NCI-H524 treated with DMSO at 0.1 percent for 48 hours (cell line): ENCODE results near the gene FAM110A.
"Not testable (repeated sequence)": the region's sequence is repeated elsewhere in the genome, so short reads cannot be mapped to it uniquely, and the experiment has no call there.

Source experiments
- DNase-seq: peaks from one replicate; lab custom pipeline; 2025; lab: John Stamatoyannopoulos, UW

Gene FAM110A

DNA sequence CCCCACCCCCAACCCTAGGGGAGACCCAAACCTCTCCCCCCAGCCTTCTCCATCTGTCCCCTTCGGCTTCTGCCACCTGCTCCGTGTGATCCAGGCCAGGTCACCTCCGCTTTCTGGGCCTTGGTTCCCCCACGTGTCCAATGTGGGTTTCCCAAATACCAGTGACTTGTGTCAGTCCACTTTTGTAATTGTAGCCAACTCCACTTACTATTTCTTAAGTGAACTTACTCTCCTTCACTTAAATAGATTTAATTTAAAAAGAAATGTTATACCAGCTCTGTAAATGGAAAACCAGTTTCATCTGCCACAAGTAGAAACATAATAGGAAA, 10.0 kb upstream of the FAM110A start:
- DNase-seq, result no peak

DNA sequence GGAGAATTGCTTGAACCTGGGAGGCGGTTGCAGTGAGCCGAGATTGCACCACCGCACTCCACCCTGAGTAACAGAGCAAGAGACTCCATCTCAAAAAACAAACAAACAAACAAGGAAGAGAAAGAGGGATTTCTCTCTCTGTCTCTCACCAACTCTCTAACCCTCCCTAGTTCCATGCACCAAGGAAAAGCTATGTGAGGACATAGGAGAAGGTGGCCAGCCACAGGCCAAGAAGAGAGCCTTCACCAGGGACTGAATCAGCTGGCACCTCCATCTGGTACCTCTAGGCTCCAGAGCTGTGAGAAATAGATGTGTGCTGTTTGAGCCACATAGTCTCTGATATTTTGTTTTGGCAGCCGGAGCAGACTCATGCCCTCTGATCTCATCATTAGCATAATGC, 9.0 kb upstream of the FAM110A start:
- no peak for DNase-seq

DNA sequence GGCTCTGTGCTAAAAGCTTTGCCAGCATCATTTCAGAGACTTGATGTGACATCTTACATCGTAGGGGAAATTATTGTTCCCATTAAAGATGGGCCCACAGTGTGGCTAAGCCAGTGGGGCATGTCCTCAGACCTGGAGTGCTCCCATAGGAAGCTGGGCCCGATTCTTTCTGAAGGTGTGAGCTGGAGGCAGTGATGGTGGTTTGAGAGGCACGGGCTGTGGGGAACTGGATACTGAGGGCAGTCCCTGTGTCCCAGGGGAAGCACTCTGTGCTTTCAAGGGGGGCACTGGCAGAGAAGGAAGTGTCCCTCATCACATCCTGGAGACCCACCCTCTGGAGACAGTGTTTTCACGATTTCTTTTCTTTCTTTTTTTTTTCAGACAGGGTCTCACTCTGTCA, 8.6 kb upstream of the FAM110A start:
- no peak for DNase-seq

DNA sequence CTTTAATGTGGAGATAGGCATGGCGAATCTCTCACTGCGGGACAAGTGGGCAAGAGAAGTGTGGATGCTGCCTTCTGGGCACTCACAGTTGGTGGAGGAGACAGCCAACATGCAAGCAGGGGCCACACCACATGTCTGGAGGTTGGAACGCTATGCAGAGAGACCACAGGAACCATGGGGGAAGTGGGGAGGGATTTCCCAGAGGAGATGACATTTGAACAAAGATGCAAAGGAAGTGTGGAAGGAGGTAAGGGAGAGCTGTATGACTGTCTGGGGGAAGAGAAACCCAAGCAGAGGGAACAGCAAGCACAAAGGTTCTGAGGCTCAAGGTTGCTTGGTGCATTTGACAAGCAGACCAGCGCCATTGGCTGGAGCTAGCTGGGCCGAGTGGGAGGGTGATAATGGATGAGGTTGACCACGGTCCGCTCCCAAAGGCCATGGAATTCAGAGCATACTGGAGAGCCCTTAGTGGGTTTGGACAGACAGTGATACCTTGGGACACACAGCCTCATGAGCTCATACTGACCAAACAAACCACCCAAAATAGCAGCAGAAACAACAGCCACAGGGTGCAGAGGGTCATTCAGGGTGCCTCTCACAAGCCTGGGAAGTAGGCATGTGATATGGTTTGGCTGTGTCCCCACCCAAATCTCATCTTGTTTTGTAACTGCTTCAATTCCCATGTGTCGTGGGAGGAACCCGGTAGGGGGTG, 7.6 kb upstream of the FAM110A start:
- no peak for DNase-seq

DNA sequence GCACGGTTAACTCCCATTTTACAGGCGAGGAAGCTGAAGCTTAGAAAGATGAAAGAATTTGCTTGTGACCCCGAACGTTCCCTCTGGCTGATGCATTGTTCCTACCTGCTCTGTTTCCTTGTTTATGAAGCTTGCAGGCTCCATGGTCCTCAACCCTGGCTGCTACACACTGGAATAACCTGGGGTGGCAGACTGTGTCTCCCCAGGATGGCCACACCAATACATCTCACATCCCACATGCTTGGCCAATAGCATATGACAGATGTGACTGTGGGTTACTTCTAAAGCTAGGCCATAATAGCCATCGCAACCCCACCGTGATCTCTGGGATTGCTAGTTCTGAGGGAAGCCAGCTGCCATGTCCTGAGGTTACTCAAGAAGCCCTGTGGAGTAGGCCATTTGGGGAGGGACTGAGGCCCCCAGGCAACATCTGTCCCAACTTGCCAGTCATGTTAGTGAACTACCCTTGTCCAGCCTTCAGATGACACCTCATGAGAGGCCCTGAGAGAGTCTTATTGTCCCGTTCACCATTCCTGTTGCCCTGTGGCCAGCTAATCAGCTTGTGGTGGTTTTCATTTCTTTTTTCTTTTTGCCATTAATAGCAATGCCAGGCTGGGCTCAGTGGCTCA, 6.7 kb upstream of the FAM110A start:
- no peak for DNase-seq

DNA sequence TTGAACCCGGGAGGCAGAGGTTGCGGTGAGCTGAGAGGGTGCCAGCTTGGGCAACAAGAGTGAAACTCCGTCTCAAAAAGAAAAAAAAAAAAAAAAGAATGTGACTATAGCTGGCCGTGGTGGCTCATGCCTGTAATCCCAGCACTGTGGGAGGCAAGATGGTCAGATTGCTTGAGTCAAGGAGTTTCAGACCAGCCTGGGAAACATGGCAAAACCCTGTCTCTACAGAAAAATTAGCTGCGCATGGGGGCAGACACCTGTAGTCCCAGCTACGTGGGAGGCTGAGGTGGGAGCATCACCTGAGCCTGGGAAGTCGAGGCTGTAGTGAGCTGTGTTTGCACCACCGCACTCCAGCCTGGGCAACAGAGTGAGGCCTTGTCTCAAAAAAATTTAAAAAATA, 5.5 kb upstream of the FAM110A start:
- not testable (repeated sequence) for DNase-seq

DNA sequence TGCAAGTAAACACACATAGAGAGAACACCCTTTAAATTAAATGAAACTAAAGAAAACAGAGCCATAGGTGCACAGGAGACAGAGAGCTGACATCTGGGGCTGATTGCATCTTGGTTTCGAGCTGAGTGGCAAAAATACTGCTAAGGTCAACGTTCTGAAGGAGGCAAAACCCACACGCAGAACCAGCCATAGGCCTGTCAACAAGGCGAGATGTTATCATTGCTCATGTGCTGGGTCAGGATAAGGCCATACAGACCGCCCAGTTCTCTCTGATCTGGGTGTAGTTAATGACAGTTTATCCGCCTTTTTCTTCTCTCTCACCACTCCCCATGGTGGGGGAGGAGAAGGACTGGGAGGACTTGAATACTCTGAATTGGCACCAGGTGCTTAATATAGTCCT, 4.5 kb upstream of the FAM110A start:
- DNase-seq, result no peak

DNA sequence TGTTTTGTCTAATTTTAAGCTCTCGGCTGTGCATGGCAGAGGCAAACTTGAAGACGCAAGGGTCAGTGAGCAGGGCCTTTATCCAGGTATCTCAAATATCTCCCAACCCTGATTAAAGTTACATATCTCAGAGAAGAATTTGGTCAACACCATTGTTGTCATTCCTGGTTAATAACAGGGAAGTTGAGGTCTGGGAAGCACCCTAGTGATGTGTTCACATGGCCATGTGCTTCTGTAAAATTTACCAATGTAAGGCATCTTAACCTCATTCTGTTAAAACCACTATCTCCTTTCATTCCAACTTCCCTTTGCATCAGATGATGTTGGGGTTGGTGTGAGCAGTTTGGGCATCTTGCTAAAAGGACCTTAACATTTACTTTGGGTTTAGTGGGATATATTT, 4.0 kb upstream of the FAM110A start:
- DNase-seq, result no peak

DNA sequence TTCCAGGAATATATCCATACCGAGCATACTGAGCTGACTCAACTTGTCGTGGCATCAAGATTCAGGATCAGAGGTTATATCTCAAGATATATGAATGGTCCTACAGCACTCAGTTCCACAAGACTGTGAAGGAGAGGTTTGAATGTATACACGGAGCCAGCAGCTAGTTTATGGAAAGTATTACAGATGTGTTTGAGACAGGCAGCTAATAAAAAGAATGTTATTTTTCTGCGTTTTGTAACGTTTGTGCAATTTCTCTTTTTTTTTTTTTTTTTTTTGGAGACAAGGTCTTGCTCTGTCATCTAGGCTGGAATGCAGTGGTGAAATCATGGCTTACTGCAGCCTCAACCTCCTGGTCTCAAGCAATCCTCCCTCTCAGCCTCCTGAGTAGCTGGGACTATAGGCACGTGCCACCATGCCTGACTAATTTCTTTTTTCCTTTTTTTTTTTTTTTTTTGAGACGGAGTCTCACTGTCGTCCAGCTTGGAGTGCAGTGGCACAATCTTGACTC, 3.4 kb upstream of the FAM110A start:
- no peak for DNase-seq

DNA sequence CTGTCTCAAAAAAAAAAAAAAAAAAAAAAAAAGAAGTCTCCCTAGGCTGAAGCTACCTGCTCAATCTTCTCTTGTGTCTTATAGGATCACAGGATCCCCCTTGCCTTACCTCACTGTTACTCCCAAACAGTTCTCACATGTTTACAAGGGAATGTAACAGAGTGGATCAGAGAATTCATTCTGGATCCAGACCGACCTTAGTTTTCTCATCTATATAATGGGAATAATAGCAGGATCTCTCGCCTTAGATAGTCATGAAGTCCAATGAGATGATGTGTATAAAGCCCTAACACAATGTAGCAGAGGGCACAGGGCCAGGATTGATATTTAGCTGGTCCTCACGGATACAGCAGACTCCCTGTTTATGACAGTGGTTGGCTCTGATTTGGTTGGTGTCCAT, 2.3 kb upstream of the FAM110A start:
- DNase-seq, result no peak

DNA sequence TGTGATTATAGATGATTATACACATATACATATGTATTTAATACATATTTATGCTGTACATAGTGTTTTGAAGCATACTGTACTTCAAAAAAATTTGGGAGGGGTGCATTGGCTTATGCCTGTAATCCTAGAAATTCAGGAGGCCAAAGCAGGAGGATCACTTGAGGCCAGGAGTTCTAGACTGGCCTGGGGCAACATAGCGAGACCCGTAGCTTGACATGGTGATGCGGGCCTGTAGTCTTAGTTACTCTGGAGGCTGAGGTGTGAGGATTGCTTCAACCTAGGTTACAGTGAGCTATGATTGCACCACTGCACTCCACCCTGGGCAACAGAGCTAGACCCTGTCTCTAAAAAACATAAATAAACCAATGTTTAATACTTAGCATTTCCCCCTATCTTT, 1.6 kb upstream of the FAM110A start:
- DNase-seq, result no peak

DNA sequence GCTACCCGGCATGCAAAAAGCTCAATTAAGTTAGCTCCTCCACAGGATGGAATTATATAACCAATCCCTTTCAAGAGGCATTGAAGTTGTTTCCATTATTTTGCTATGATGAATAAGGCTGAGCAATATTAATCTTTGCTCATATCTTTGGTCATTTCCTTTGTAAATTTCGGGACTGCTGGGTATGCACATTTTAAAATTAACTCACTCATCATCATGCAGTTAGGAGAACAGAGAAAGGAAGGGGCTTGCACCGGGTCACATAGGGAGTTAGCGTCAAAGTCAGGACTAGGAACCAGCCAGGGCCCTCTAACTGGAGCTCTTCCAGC, 430 bp upstream of the FAM110A start:
- no peak for DNase-seq

DNA sequence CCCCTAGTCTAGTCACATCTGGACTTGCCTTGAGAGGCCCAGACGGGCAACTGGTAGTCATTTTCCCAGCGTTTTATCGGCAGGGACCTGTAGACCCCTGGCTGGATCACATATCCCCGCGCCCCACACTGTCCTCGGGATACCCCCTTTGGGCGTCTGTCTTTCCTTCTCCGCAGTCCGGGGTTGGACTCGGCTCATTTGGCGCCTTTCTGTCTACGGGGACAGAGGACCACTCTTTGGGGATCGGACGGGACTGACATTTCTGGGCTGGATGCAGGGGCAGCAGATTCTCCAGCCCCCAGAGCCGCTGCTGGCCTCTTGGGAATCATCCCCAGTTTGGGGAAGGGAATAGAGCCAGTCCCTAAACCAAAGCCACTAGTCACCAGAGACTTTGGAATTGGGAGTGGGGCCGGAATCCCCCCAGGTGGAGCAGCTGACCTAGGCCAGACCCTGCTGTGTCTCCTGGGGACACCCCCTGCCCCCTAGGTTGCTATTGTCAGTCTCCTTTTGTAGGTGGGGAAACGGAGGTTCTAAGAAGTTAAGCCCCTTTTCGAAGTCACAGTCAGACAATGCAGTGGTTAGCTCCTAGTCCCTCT, 734 bp downstream of the FAM110A start:
- no peak for DNase-seq

DNA sequence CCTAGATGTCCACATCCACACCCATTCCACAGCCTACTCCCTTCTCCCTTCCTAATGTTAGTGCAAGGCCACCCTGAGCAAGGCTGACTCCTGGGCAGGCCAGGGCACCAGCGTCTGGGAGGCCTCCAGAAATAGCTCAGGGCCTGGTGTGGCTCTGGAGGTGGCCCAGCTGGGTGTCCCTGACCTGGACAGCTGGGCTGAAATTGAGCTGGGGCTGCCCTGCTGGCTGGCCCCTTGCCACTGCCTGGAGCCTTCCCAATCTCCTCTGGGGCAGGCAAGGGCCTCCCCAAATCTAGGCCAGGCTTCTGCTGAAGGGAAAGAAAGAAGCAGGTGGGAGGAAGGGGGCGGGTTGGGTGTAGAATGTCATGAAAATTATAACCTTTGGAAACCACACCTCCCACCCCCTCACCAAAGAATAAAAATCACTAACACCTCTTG, 2.1 kb downstream of the FAM110A start:
- DNase-seq, result no peak

DNA sequence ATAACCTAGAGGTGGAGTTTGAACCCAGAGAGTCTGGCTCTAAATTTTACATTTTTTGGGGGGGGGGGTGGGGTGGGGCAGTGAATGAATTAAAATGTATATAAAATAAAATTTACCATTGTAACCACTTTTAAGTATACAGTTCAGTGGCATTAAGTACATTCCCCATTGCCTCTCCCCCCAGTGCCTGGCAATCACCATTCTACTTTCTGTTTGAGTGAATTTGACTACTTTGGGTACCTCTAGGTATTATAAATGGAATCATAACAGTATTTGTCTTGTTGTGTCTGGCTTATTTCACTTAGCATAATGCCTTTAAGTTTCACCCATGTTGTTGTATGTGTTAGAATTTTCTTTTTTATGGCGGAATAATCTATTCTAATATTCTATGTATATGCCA, 2.7 kb downstream of the FAM110A start:
- no peak for DNase-seq

DNA sequence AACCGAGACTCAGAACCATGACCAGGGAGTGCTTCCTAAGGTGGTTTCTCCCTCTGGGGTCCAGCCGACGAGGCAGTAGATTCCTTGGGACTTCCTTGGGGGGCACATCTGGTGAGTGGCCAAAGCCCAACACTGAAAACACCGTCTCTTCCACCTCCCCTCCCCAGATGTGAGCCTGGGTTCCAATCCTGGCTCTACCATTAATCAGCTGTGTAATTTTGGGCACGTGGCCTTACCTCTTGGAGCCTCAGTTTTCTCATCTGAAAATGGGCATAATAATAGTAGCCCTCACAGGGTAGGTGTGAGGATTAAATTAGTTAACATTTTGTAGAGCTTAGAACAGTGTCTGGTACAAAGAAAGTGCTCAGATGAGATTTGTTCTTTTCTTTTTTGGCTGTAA, 5.5 kb downstream of the FAM110A start:
- no peak for DNase-seq

DNA sequence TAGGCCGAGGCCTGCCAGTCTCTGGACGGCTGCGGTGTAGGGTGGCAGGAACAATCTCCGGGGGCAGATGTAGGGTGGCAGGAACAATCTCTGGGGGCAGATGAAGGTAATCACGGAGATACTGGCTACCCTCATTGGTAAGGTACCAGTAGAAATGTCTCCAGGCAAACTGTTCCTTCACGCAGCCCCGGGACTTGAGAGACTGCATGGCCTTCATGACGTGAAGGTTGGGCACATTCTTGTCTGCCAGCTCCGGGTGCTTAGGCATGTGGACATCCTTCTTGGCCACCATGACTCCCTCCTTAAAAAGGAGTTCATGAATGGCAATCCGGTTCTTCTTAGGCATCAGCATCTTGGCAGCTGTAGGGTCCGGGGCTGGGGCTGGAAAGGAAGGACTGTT, 6.1 kb downstream of the FAM110A start:
- no peak for DNase-seq

DNA sequence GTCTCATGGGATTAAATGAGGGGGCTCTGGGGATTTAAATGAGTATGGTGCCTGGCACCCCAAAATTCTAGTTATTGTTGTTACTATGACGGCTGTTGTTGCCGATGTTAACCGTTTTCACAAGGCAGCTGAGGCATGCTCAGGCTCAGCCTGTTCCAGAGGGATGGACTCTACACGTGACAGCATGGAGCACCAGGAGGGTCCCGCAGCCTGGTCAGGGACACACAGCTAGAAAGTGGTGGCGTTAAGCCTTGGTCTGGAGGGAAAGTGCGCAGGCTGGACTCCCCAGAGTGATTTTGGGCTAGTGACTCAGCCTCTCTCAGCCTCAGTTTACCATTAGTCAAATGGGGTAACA, 7.0 kb downstream of the FAM110A start:
- DNase-seq, result no peak

DNA sequence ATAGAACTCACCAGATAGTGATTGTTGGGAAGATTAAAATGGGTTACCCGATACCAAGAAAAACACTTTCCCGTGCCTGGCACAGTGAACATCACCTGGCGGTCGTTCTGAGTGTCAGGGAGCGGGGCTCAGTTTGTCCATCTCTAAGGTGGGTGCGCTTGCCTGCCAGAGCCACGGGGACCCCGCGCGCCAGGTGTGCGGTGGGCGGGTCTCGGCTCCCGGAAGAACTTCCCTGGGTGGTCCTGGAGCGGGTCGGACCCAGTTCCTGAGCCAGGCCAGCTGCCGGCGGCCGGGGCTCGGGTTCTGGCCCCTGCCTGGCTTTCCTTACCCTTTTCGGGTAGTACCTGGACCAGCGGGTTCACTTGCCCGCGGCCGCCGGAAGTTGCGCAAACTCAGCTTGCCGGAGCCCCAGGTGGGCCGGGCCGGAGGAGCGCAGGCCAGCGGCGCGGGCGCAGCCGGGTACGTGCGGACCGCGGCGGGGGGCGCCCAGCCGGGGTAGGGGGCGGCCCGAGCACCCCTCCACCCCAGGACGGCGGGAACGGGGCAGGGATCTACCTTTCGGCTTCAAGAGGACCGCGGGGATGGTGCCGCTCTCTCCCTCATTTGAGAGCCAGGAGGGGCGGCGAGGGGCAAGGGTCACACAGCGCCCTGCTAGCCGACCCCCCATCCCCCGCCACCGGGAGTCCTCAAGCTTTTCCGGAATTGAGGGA, 7.5 kb downstream of the FAM110A start:
- no peak for DNase-seq

DNA sequence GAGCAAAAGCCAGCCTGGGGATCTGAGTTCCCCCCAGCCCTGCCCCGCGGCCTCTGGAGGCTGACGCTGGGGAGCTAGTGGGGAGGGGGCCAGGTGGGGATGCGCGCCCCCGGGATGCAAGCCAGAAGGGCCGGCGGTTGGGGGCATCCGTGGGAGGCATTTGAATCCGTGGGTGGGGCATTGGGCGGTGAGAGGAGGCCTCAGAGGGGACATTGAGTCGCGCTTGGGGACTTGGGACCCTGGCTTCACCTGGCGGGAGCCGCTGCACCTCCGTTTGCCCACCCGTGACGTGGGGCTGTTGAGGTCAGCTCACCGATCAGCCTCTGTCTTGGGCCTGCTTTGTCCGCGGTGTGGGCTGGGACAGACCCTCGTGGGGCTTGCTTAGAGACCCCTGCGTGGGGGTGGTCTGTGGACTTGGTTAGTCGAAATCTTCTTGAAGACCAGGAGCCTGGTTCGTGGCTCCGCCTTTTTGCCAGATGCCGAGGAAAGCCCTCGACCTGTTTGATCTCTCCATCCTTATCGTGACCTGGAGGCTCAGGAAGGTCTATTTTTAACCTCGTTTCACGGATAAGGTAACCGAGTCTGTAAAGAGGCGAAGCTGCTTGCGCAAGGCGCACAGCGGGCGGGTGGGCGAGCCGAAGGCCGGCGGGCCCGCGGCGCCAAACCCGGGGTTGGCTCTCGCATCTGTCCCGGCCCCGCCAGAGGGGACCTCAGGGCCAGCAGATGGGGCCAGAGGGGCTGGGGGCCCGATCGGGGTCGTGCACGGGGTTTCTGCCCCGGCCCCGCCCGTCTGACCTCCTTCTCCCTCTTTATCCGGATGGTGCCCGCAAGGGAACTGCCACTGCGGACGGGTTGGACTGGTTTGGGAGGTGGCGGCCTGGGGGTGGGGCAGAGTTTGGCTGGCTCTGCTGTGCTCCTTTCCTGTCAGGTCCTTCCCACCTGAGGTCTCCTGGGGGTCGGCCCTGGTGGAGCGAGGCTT, 8.3 kb downstream of the FAM110A start:
- no peak for DNase-seq

DNA sequence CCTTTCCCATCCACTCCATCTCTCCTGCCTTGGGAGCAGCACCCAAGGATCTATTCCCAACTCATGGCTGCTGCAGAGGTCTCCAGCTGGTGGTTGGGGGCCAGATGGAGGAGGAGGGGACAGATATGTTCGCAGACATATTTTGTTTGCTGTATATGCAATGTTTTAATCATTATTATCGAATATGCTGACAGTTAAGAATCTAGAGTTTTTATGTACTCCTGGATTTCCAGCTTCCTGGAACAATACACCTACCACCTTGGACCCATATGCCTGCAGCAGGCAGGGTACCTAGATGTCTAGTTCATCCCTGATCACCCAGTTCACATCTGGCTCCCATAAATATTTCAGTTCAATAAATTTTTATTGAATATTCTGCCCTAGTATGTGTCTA, 9.0 kb downstream of the FAM110A start:
- no peak for DNase-seq

DNA sequence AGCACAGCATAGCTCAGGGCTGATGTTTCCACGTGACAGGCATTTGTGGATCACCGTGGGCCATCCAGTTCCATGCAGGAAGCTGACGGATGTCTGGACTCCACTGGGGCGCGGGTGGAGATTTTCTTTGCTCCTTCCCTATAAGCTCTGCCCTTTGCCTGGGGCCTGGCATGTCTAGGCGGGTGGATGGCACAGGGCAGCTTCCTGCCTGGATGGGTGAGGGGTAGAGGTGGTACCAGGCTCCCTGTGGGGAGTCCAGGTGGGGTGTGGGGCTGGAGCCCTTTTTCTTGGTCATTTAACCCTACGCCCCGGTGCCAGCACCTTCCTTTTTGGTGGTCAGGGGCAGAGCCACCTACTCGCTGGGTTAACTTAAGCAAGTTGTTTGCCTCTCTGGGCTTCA, 10.4 kb downstream of the FAM110A start:
- no peak for DNase-seq
